Right lobe of liver (tissue), 4 donors: ENCODE measurements around the gene RRP8.

Experiments used
- POLR2A ChIP-seq: fragments of 450-650 bp; IDR thresholded peaks from one replicate; pipeline ENCODE4 v1.6.1; 2017; ENCODE audit warnings: antibody characterized with exemption, mild to moderate bottlenecking
- TF ChIP-seq, protein P1 (sequence below), 4 donors: fragments of 200-600 bp in 3 of 4; fragments of 450-650 bp in 1 of 4; IDR thresholded peaks; one replicate each; pipeline versions ENCODE4 v1.5.1 to v1.8.0; 2016 to 2022; ENCODE audit warnings: antibody characterized with exemption in 4 of 4, mild to moderate bottlenecking in 2 of 4
- donor health status: DM: no; HTN: no; CAD: no.
- donor health status: DM: no; HTN: no; CAD: no.
- donor health status: DM: no; HTN: yes; CAD: no.

DNA sequence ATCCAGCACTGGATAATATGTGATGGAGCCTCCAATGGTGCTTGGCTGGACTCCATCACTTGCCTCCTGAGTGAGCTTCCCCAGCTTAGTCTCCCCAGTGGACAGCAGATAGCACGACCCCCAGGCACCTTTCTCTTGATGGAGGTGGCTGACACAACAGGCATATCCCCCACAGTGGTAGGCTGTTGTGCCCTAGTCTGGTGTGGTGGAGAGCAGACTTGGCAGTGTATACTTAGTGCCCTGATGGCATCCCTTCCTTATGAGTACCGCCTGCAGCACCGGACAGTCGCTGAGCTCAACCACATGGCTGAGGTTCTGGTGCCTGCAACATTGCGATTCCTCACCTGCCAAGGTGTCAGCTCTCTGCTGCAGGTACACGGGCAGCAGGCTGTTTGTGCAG is 56.2 kb downstream of the RRP8 start:
- TF ChIP-seq, protein P1, sequence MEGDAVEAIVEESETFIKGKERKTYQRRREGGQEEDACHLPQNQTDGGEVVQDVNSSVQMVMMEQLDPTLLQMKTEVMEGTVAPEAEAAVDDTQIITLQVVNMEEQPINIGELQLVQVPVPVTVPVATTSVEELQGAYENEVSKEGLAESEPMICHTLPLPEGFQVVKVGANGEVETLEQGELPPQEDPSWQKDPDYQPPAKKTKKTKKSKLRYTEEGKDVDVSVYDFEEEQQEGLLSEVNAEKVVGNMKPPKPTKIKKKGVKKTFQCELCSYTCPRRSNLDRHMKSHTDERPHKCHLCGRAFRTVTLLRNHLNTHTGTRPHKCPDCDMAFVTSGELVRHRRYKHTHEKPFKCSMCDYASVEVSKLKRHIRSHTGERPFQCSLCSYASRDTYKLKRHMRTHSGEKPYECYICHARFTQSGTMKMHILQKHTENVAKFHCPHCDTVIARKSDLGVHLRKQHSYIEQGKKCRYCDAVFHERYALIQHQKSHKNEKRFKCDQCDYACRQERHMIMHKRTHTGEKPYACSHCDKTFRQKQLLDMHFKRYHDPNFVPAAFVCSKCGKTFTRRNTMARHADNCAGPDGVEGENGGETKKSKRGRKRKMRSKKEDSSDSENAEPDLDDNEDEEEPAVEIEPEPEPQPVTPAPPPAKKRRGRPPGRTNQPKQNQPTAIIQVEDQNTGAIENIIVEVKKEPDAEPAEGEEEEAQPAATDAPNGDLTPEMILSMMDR (IDR thresholded peaks at IDR 0.05) = no peak
- TF ChIP-seq POLR2A = no peak
